H54 (cell line): ENCODE measurements around the gene OR2H2.

Source experiments
- DNase-seq: peaks from one replicate; pipeline ENCODE4 v3.0.0; 2011; ENCODE audit warnings: low spot score, mixed read lengths; ENCODE audit not compliant: insufficient read length
- FAIRE-seq: peaks from 3 replicates; lab custom pipeline; 2011; peaks lifted over from hg19 to GRCh38; lab: Jason Lieb, UNC
- POLR2A ChIP-seq: IDR thresholded peaks from 2 replicates; pipeline ENCODE4 v1.6.1; 2011; ENCODE audit warnings: low read depth, mild to moderate bottlenecking, low read length

Gene OR2H2

DNA sequence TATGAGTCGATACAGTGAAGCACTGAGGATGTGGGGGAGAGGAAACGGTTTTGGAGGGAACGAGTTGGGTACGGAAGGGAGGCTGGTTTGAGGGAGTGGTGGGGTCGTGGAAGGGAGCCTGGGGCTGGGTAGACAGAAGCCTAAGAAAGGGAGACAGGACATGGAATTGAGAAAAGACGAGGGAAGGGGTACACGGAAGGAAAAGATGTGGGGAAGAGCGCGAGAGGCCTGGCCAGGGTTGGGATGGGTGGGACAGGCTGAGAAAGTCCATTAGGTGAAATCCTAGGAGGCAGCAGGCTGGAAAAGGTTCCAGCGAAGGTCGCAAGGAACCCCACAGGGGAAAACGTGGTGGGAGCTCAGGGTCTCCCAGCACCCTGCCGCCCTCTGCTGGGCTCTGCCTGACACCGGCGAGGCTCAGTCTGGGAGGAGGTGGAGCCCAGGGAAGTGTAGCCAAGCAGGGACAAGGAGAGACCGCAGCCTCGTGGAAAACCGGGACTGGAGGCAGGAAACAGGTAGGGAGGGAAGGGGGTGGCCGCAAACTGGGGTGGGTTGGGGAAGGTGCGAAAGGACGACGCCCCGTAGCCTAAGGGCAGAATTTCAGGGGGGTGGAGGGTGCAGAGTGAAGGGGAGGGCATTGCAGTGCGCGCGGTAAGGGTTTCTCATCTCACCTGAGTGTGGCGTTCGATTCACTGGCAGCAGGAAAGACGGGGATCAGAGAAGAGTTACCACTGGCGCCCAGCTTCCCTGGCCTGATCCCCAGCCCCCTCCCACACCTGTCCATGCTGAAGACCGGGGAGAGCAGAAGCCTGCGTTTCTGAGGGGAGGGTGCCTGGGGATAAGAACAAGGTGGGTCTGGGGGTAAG lies 43.7 kb downstream of the OR2H2 start:
- no peak for TF ChIP-seq POLR2A
- FAIRE-seq (no peak), DNase-seq (peak; percentile 79)

DNA sequence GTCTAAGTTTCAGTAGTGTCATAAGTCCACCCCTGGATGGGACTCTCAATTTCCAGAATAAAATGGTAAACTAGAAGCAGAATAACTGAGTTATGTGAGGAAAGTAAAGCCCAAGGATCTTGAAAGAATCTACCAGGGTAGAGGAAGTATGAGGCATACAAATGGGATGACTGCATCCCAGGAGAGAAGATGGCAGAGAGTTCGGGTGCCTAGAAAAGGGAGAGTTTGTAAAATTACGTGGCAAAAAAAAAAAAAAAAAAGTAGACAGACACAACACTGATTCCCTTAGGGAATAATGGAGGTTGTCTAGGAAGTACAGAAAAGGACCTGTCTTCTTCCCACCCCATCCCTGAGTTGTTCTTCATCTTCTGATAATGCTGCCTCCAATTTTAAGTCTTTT lies 44.6 kb downstream of the OR2H2 start:
- FAIRE-seq (no peak), DNase-seq (no peak)
- TF ChIP-seq POLR2A = no peak

DNA sequence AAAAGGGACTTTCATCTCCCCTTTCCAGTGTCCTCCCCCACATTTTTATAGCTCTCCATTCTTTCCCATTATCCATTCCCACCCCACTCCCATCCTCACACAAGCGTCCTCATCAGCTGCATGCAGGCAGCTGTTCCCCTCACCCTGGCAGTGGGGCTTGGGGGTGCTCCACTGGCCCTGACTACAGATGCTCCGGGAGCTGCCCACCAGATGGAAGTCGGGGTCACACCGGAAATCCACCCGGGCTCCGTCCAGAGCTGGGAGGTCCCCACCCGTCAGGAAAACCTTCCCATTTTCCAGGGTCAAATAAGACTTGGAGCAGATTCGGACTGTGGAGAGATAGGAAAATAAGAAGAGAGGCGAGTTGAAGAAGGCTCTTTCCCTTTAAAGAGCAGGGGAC lies 45.4 kb downstream of the OR2H2 start:
- FAIRE-seq (no peak), DNase-seq (no peak)
- no peak for TF ChIP-seq POLR2A

DNA sequence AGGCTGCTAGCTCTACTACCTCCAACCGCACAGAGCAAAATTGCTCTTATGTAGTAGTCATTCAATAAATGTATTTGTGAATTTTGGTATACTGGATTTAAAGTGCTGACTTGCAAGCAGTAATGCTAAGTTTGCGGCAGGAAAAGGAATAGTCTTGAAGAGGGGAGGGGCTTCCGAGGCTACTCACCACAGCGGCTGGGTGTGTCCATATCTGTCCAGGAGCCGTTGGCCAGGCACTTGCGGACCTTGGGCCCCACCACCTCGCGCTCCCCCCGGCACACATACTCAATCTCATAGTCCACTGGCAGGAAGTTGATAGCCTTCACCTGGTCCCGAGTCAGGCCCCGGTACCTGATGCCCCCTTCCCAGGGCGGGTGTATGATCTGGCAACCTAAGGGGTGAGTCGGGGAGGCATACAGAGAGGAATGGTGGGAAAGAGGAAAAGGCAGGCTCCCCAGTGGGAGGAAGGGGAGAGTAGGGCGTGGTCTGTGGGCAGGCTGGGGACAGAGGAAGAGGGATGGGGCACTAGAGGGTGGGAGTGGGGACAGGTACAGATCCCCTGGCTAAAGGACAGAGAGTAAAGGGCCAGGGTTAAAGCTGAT lies 46.4 kb downstream of the OR2H2 start:
- no peak for TF ChIP-seq POLR2A
- DNase-seq (no peak), FAIRE-seq (no peak)

DNA sequence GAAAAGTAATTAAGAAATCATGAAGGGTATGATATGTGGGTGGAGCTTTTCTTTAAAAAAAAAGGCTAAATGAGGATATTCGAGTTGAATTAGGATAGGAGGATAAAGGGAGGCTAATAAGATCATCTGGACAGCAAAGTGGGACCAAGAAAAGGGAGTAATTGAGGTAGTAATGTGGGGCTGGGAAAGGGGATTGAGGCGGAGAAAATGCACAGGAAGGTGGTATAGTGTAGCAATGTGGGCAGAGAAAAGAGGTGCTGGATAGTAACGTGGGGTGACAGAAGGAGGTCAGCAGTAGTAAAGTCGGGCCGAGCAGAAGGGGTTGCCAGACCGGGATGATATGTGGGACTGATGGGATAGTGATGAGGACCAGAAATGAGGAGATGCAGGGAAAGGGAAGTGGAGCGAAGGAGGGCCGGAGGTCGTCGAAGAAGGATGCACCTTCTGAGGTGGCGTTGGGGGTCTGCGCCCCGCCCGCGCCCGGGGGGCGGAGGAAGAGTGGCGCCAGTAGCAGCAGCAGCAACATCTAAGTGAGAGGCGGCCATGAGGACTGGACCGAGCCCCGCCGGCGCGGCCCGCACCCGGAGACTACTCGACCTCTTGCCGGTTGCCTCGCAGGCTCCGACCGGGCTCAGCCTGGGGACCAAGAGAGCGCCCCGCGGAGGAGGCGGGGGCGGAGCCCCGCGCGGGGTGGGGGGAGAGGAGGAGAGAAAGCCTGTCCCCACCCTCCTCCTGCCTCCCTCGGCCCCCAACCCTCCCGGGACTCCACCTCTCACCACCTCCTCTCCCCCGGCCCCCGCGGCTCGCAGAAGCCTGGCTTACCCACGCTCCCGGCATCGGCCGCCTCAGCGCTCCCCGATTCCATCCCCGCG lies 47.2 kb downstream of the OR2H2 start:
- no peak for FAIRE-seq
- no peak for TF ChIP-seq POLR2A
- peak; percentile 47 for DNase-seq

DNA sequence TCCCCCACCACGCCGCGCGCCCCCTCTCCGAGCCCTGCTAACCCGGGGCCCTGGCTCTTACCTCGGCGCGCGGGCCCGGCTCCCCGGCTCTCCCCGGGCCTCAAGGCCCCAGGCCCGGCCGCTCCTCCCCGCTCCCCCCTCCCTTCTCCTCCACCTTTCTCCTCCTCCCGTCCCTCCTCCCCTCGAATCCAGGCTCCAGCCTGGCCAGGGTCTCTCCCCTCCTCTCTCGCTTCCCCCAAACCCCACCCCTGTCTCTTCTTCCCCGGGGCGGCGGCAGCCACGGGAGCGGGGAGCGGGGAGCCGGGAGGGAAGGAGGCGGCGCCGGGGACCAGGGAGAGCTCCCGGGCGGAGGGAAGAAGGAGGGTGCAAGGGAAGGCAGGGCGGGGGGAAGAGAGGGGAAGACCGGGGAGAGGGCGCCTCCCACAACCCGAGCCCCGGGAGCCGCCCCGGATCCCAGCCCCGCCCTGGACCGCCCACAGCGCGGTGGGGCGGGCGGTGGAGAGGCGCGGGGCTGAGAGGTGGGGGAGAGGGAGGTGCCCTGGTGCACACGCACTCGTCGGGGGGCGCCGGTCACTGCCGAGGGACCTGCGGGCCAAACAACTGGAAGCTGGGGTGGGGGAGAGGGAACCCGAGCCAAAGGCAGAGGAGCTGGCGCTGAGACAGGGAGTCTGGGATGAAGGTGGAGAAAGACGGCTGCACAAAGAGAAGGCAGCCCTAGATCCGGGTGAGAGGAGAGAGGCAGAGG lies 48.0 kb downstream of the OR2H2 start, which contains the start of gene GABBR1:
Gene GABBR1 (minus strand): TSS at position 395 of the 745 bp plus-strand sequence. CDS start 798 bp downstream, outside the sequence.
- TF ChIP-seq POLR2A = peak; percentile 51
- FAIRE-seq = peak; percentile 41
- DNase-seq = peak; percentile 96

DNA sequence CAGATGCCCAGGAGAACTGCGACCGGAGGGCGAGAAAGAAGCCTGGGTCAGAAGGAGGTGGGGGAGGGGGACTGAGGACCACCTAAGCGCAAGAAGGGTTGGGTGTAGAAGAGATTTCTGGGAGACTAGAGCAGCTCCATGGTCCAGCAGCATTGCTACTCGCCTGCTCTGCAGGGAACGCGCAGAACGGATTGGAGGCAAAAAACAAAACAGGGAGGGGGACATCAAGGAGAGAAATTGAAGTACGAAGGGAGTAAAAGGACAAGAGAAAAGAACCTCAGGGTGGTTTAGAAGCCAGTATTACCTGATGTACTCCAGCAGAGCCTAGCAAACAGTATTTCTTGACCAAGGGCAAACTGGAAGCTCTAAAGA lies 48.6 kb downstream of the OR2H2 start:
- no peak for FAIRE-seq
- TF ChIP-seq POLR2A = no peak
- no peak for DNase-seq

DNA sequence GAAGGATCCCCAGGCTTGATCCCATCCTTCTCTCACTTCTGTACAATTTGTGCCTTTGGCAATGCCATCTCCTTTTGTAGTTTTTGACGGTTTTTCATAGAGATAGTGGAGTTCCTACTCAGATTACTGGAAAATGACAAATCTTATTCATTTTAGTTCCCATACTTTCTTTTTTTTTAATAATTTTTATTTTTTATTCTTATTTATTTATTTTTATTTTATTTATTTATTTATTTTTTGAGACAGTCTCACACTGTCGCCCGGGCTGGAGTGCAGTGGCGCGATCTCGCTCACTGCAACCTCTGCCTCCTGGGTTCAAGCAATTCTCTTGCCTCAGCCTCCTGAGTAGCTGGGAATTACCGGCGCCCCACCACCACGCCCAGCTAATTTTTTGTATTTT lies 52.3 kb downstream of the OR2H2 start:
- TF ChIP-seq POLR2A = no peak
- FAIRE-seq (no peak), DNase-seq (no peak)
